Hindlimb muscle (tissue), 1 donor: ENCODE results near the gene EIPR1. TPM values are rescaled to one million over a fixed set of nuclear protein-coding genes. Genes with fewer than 3 reads are reported as not detected.
"Not testable (repeated sequence)": the region's sequence is repeated elsewhere in the genome, so short reads cannot be mapped to it uniquely, and the experiment has no call there.

Source experiments
- DNase-seq: peaks from one replicate; pipeline ENCODE4 v3.0.0-alpha.2; 2013
- polyA plus RNA-seq: library from polyadenylated mRNA; unstranded; fragments of 120-200 nt; gene quantifications from one replicate; pipeline ENCODE4 v1.2.1, GENCODE V29; 2013; ENCODE audit not compliant: insufficient read length

Gene EIPR1
- polyA plus RNA-seq, 1 donor, result 16.4 TPM

- no peak for DNase-seq
Observed at GRCh38 chr2:3209258-3209657, 168.4 kb downstream of the EIPR1 start.

GRCh38 chr2:3208591-3208990 is 169.0 kb downstream of the EIPR1 start:
- no peak for DNase-seq

GRCh38 chr2:3208179-3208578 is 169.4 kb downstream of the EIPR1 start:
- DNase-seq, result no peak

GRCh38 chr2:3207091-3207491 is 170.5 kb downstream of the EIPR1 start:
- DNase-seq, result no peak

- no peak for DNase-seq
Observed at GRCh38 chr2:3205845-3206244, 171.8 kb downstream of the EIPR1 start.

GRCh38 chr2:3204031-3204821 is 173.4 kb downstream of the EIPR1 start:
- DNase-seq, result no peak

- DNase-seq, result no peak
Observed at GRCh38 chr2:3203497-3204019, 174.1 kb downstream of the EIPR1 start.

GRCh38 chr2:3202926-3203325 is 174.7 kb downstream of the EIPR1 start:
- no peak for DNase-seq

GRCh38 chr2:3201281-3201680 is 176.3 kb downstream of the EIPR1 start:
- DNase-seq, result no peak

GRCh38 chr2:3200420-3200939 is 177.1 kb downstream of the EIPR1 start:
- DNase-seq, result no peak

GRCh38 chr2:3199627-3200345 is 177.8 kb downstream of the EIPR1 start:
- no peak for DNase-seq

- DNase-seq, result not testable (repeated sequence)
Observed at GRCh38 chr2:3198671-3199192, 178.9 kb downstream of the EIPR1 start.

- DNase-seq, result no peak
Observed at GRCh38 chr2:3198119-3198518, 179.5 kb downstream of the EIPR1 start.

GRCh38 chr2:3197308-3197707 is 180.3 kb downstream of the EIPR1 start:
- DNase-seq, result no peak

- no peak for DNase-seq
Observed at GRCh38 chr2:3196716-3197115, 180.9 kb downstream of the EIPR1 start.

GRCh38 chr2:3195641-3196476 is 181.8 kb downstream of the EIPR1 start:
- no peak for DNase-seq

GRCh38 chr2:3194828-3195227 is 182.8 kb downstream of the EIPR1 start:
- DNase-seq, result no peak

GRCh38 chr2:3193443-3194330 is 183.9 kb downstream of the EIPR1 start:
- no peak for DNase-seq

- DNase-seq, result no peak
Observed at GRCh38 chr2:3192920-3193319, 184.7 kb downstream of the EIPR1 start.

GRCh38 chr2:3192281-3192818 is 185.3 kb downstream of the EIPR1 start:
- no peak for DNase-seq

GRCh38 chr2:3189961-3190360 is 187.7 kb downstream of the EIPR1 start:
- DNase-seq, result no peak
